BLaER1 (cell line): ENCODE results near the gene DDX24.

Experiments used
- H3K27ac ChIP-seq: shearing (Covaris generic); formaldehyde crosslinking; 2 replicates; pipeline ENCODE4 v1.8.1; 2022
- H3K27me3 ChIP-seq: shearing (Covaris generic); formaldehyde crosslinking; 2 replicates; pipeline ENCODE4 v1.8.1; 2022
- H3K36me3 ChIP-seq: shearing (Covaris generic); formaldehyde crosslinking; 2 replicates; pipeline ENCODE4 v1.8.1; 2022
- H3K4me1 ChIP-seq: shearing (Covaris generic); formaldehyde crosslinking; 2 replicates; pipeline ENCODE4 v1.8.1; 2022
- H3K4me2 ChIP-seq: shearing (Covaris generic); formaldehyde crosslinking; 2 replicates; pipeline ENCODE4 v1.8.1; 2022
- H3K4me3 ChIP-seq: shearing (Covaris generic); formaldehyde crosslinking; 2 replicates; pipeline ENCODE4 v1.8.1; 2022
- H3K9ac ChIP-seq: shearing (Covaris generic); formaldehyde crosslinking; 2 replicates; pipeline ENCODE4 v1.8.1; 2022
- H3K9me3 ChIP-seq: shearing (Covaris generic); formaldehyde crosslinking; 2 replicates; pipeline ENCODE4 v1.8.1; 2022
- H4K20me1 ChIP-seq: shearing (Covaris generic); formaldehyde crosslinking; 2 replicates; pipeline ENCODE4 v1.8.1; 2022
- Cebpa-rat ChIP-seq: shearing (Covaris generic); IDR thresholded peaks from 2 replicates; pipeline ENCODE4 v1.8.1; 2022

DDX24 gene

DNA sequence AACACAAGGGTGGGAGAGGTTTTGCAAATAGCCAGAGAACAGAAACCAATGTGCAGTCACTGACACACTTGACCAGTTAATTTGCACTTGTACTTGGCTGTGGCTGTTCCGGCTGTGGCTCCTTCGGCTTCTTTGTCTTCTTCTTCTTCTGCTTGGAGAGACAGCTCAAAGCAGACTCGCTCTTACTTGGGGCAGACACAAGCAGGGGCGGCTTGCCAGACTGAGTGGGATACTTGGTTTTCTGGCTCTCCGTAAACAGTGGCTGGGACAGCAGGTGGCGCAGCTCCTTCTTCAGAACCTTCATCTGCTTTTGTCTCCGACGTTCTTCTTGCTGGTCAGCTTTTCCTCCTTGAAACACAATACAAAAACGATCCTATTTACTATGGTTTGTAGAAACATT lies 29.9 kb downstream of the DDX24 start:
- no peak for TF ChIP-seq Cebpa-rat
- peaks cover 96% of the 10 kb centered on the region for H4K20me1 ChIP-seq
- peaks cover 100% of the 10 kb centered on the region for H3K36me3 ChIP-seq
- no peaks in the 10 kb centered on the region for H3K27me3 ChIP-seq
- H3K9ac ChIP-seq = no peak overlapping the region
- no peak overlapping the region for H3K4me2 ChIP-seq
- H3K4me1 ChIP-seq = 0 out of 2 replicates have a peak, but pooled peaks cover under 1% of the 10 kb centered on the region
- no peak overlapping the region for H3K27ac ChIP-seq
- no peak overlapping the region for H3K4me3 ChIP-seq
- H3K9me3 ChIP-seq = no peaks in the 10 kb centered on the region

GRCh38 chr14:94050231-94050880 lies 30.6 kb downstream of the DDX24 start:
- no peaks in the 10 kb centered on the region for H3K27me3 ChIP-seq
- H4K20me1 ChIP-seq = peaks cover 96% of the 10 kb centered on the region
- H3K9me3 ChIP-seq = no peaks in the 10 kb centered on the region
- no peak overlapping the region for H3K9ac ChIP-seq
- H3K4me3 ChIP-seq = no peak overlapping the region
- no peak for TF ChIP-seq Cebpa-rat
- H3K36me3 ChIP-seq = peaks cover 100% of the 10 kb centered on the region
- H3K27ac ChIP-seq = no peak overlapping the region
- H3K4me2 ChIP-seq = no peak overlapping the region
- no peaks in the 10 kb centered on the region for H3K4me1 ChIP-seq

GRCh38 chr14:94049625-94050023 lies 31.4 kb downstream of the DDX24 start:
- H3K4me3 ChIP-seq = no peak overlapping the region
- H3K9ac ChIP-seq = no peak overlapping the region
- no peak overlapping the region for H3K4me2 ChIP-seq
- no peak overlapping the region for H3K27ac ChIP-seq
- H3K9me3 ChIP-seq = no peaks in the 10 kb centered on the region
- no peak for TF ChIP-seq Cebpa-rat
- H3K4me1 ChIP-seq = no peaks in the 10 kb centered on the region
- H3K36me3 ChIP-seq = peaks cover 100% of the 10 kb centered on the region
- H3K27me3 ChIP-seq = no peaks in the 10 kb centered on the region
- peaks cover 96% of the 10 kb centered on the region for H4K20me1 ChIP-seq

DNA sequence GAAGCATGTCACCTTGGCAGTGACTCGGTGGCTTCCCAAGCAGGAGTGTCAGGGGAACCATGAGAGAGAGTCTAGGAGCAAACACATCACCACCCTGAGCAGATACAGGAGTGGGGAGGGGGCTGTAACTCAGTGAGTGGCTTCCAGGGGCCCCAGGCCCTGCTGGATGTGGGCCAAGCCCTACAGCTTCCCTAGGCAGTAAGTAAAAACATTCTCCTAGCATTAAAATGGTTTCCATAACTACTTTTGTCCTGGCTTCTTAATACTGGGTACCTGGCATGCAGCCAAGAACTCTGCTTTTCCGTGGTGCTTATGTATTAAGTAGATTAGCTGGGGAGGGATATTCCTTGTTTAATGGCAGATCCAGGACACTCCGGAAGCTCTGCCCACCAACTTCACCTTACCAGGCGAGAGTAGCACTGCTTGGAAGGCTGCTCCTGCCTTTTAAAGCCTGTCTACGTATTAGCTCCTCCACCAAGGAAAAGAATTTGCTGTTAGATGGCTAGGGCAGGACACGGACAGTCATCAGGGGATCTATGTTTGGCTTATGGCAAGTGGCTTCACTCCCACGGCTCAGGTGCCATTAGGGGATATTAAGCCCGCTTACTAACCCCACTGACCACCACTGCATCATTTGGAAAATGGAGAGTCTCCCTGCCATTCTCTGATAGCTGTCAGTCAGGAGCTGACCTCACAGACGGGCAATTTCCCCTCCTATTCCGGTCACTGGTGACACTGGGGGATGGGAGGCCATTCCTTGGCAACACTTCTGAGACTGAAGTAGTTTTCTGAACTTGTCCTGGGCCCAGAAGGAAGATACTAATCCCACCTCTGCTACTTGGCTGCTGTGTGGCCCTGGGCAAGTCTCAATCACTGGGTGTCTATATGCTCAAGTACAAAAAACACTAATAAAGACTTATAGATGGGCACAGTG lies 32.0 kb downstream of the DDX24 start:
- Histone ChIP-seq H3K4me3 (no peak overlapping the region), H3K27ac (no peak overlapping the region), H3K4me1 (no peaks in the 10 kb centered on the region), H3K27me3 (no peaks in the 10 kb centered on the region), H3K9me3 (no peaks in the 10 kb centered on the region), H3K9ac (no peak overlapping the region), H3K36me3 (peaks cover 100% of the 10 kb centered on the region), H3K4me2 (no peak overlapping the region), H4K20me1 (peaks cover 96% of the 10 kb centered on the region)
- no peak for TF ChIP-seq Cebpa-rat

DNA sequence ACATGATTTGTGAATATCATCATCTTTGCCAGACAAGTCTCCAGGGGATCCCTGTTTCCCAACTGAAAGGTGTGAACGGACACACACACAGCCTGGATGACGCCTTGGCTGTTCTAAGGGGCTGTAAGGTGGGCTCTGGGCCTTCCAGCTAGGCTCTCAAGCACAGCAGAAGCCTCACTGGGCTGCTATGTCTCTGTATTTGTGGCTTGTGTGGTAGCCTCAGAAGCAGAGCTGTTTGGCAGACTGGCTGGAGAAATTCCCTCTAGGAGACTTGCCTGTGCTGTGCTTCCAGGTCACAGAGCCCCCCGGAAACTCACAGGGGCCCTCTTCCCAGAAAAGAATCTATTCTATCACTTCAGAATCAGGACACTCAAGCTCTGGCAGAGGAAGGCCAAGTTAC lies 33.4 kb downstream of the DDX24 start:
- Histone ChIP-seq H3K27me3 (no peaks in the 10 kb centered on the region), H3K9ac (no peak overlapping the region), H3K36me3 (peaks cover 97% of the 10 kb centered on the region), H3K4me1 (no peaks in the 10 kb centered on the region), H3K9me3 (no peaks in the 10 kb centered on the region), H3K4me3 (no peak overlapping the region), H4K20me1 (peaks cover 86% of the 10 kb centered on the region), H3K27ac (no peak overlapping the region), H3K4me2 (no peak overlapping the region)
- no peak for TF ChIP-seq Cebpa-rat

DNA sequence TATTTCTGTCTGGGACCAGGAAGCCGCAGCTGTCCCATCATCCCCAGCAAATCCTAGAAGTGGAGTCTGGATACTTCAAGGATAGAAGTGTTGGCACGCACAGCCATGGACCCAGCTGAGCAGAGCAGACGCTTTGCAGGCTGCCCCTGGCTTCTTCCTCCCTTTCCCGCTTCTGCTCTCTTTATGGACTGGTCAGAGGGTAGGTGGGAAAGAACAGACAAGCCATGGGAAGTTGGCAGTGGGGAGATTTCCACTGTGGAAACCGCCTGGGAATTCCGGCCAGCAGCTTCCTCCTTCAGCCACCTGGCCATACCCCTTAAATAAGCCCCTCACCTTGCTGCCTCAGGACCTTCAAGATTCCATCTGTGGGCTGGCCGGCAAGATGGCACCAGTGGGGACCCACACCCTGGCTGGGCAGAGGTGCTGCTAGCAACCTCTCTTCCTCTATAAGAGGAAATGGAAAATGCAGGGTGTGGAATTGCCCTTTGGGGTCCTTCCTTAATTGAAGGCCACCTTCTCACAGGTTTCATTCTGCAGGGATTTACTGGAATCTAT lies 34.2 kb downstream of the DDX24 start:
- Histone ChIP-seq H3K4me1 (no peaks in the 10 kb centered on the region), H3K9me3 (no peaks in the 10 kb centered on the region), H3K9ac (no peak overlapping the region), H3K36me3 (peaks cover 89% of the 10 kb centered on the region), H4K20me1 (peaks cover 78% of the 10 kb centered on the region), H3K27ac (no peak overlapping the region), H3K27me3 (no peaks in the 10 kb centered on the region), H3K4me2 (no peak overlapping the region), H3K4me3 (no peak overlapping the region)
- TF ChIP-seq Cebpa-rat = no peak

DNA sequence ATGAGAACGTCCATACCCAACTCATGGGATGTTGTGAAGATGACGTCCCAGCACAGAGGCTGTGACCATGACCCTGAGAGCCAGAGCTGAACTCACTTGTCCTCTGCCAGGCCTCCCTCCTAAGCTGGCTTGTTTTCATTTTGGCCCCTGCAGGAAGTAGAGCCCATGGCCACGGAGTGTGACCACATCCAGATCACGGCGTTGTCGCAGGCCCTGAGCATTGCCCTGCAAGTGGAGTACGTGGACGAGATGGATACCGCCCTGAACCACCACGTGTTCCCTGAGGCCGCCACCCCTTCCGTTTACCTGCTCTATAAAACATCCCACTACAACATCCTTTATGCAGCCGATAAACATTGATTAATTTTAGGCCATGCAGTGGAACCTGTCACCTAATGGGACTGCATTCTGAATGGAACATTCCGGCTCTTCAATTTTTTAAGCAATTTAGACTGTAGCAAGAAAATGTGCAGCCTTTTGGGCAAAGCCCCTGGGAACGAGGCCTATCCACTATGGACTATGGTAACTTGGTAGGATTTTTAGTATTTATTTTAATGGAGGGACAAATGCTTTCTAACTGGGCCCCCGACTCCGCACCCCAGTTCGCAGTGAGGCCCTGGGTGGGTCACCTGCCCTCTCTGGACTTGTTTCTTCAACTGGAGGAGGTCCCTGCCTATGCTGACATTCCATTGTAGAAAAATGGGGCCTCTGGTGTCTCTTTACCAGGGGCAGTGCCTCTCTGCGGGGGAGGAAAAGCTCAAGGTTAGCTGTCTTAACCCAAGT lies 35.2 kb downstream of the DDX24 start:
- Histone ChIP-seq H4K20me1 (peaks cover 69% of the 10 kb centered on the region), H3K27ac (no peak overlapping the region), H3K9me3 (no peaks in the 10 kb centered on the region), H3K36me3 (peaks cover 79% of the 10 kb centered on the region), H3K4me2 (no peak overlapping the region), H3K4me3 (no peak overlapping the region), H3K27me3 (no peaks in the 10 kb centered on the region), H3K4me1 (no peaks in the 10 kb centered on the region), H3K9ac (no peak overlapping the region)
- TF ChIP-seq Cebpa-rat = no peak

DNA sequence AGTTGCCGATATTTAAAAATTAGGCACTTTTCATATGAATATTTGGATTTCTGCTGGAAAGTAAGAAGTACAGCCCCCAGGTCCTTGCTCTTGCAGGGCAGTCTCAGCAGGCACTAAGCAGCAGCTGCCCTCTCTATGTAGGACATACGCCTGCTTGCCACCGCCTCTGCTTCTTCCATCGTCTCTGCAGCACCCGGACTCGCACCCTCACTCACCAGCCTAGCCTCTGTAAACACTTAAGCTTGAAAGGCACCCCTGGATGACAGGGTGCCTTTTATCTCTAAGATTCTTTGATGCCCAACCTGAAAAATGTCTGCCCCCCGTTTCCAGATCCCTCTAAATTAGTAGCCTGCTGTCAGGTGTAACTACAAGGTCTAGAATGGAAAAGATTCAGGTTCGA lies 35.9 kb downstream of the DDX24 start:
- H3K4me2 ChIP-seq = no peak overlapping the region
- no peak overlapping the region for H3K9ac ChIP-seq
- peaks cover 62% of the 10 kb centered on the region for H4K20me1 ChIP-seq
- TF ChIP-seq Cebpa-rat = no peak
- H3K36me3 ChIP-seq = peaks cover 72% of the 10 kb centered on the region
- H3K27ac ChIP-seq = no peak overlapping the region
- no peaks in the 10 kb centered on the region for H3K4me1 ChIP-seq
- no peak overlapping the region for H3K4me3 ChIP-seq
- no peaks in the 10 kb centered on the region for H3K9me3 ChIP-seq
- no peaks in the 10 kb centered on the region for H3K27me3 ChIP-seq

DNA sequence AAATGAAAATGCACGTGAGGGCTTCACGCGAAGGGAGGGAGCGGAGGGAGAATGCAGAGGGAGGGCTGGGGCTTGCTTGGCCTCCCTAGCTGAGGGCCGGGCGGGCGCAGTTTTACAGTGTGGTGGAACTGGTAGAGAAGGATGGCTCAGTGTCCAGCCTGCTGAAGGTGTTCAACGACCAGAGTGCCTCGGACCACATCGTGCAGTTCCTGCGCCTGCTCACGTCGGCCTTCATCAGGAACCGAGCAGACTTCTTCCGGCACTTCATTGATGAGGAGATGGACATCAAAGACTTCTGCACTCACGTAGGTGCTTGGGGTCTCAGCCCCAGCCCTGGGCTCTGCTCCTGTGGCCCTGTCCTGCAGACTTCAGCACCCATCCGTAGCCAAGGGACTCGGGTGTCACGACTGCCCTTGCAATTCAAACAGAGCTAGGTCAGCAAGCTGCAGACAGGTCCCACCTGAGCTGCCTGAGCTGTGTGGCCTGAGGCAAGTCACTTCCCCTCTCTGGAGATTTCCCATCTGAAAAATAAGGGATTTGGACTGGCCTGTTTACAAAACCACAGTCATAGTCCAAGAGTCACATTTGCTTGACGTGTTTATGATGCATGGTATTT lies 36.4 kb downstream of the DDX24 start:
- H3K36me3 ChIP-seq = peaks cover 67% of the 10 kb centered on the region

More for the DNA sequence above, 36.4 kb downstream of the DDX24 start:
- no peak overlapping the region for H3K9ac ChIP-seq
- H3K4me1 ChIP-seq = no peaks in the 10 kb centered on the region
- TF ChIP-seq Cebpa-rat = no peak
- H3K27me3 ChIP-seq = no peaks in the 10 kb centered on the region
- H3K27ac ChIP-seq = no peak overlapping the region
- H3K9me3 ChIP-seq = no peaks in the 10 kb centered on the region
- no peak overlapping the region for H3K4me3 ChIP-seq
- no peak overlapping the region for H3K4me2 ChIP-seq
- peaks cover 58% of the 10 kb centered on the region for H4K20me1 ChIP-seq
